AG04450 (cell line): ENCODE results near the gene TEX12. TPM values are rescaled to one million over a fixed set of nuclear protein-coding genes. Genes with fewer than 3 reads are reported as not detected.

Experiments
- CTCF ChIA-PET: fragments of 300-600, 350-600 bp; formaldehyde crosslinking; extraction: SDS; loops from one replicate; lab custom pipeline; 2022; ENCODE audit warnings: antibody characterized with exemption, inconsistent platforms; lab: Charles Lee
- POLR2A ChIA-PET: fragments of 350-600 bp; formaldehyde crosslinking; extraction: SDS; loops from one replicate; lab custom pipeline; 2021; ENCODE audit warnings: antibody characterized with exemption, inconsistent platforms; lab: Yijun Ruan, JAX
- DNase-seq: peaks from one replicate; pipeline ENCODE4 v3.0.0-alpha.2; 2011; ENCODE audit warnings: low read depth, low spot score
- H3K27ac ChIP-seq: one replicate; pipeline ENCODE4 v1.5.1; 2012; ENCODE audit warnings: low read depth, low read length, control low read depth
- H3K27me3 ChIP-seq: one replicate; pipeline ENCODE4 v1.6.0; 2012; ENCODE audit warnings: low read length; ENCODE audit not compliant: control insufficient read depth, insufficient read depth
- H3K4me3 ChIP-seq: 2 replicates; pipeline ENCODE4 v1.5.1; 2011; ENCODE audit warnings: mild to moderate bottlenecking, low read depth, low read length, control low read depth
- H3K9me3 ChIP-seq: 2 replicates; pipeline ENCODE4 v1.5.1; 2012; ENCODE audit warnings: low read length; ENCODE audit not compliant: control insufficient read depth, insufficient read depth
- CTCF ChIP-seq: IDR thresholded peaks from 2 replicates; pipeline ENCODE4 v1.5.1; 2011; ENCODE audit warnings: low read depth, low read length, control low read depth, inconsistent platforms
- polyA plus RNA-seq: library from polyadenylated mRNA; depleted of rRNA; stranded (reverse); fragments of >200 nt; gene quantifications from 2 replicates; pipeline ENCODE4 v1.2.3, GENCODE V29; 2011

The TEX12 gene
- polyA plus RNA-seq, 1 experiment, result 0.19 TPM

- no peak for DNase-seq
- H3K9me3 ChIP-seq, result peaks cover 3% of the 10 kb centered on the region; the same call in 1 of the 2 replicates
- no peak for TF ChIP-seq CTCF
- ChIA-PET POLR2A (no interaction called here), CTCF (interaction anchor here (0.8 to 3.1 kb wide), 2 partner anchors 10 to 44 kb away, joined by 3 to 12 read pairs; partner anchors contain the start of gene BCO2)
- H3K27me3 ChIP-seq, result no peaks in the 10 kb centered on the region
- no peak overlapping the region for H3K4me3 ChIP-seq
- H3K27ac ChIP-seq, result no peak overlapping the region
These were observed 2.1 kb upstream of the TEX12 start for GRCh38 chr11:112165049-112165448.

DNA sequence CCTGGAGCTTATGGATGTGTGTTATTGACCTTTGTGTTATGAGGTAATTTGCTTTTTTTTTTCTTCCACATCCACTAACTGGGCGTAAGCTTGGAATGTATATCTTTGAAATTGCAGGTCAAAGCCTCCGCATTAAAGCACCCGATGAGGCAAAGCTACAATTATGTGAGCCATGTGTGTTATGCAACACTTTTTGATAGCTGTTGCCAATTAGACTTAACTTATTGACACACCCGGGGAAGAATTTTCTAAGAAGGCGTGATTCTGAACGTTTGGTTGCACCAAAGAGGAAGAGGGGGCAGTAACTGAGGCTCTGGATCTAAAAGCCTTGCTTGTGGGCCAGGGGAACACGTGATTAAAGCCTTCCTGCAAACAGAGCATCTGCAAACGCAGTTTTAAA, 610 bp upstream of the TEX12 start:
- CTCF ChIA-PET, result interaction anchor here (1.0 to 1.1 kb wide), 2 partner anchors 53 to 114 kb away, joined by 3 read pairs; no protein-coding TSS in a partner anchor
- TF ChIP-seq CTCF, result no peak
- POLR2A ChIA-PET, result interaction anchor here (0.5 to 1.1 kb wide), 3 partner anchors 9 to 480 kb away, joined by 3 to 7 read pairs (median 4); no protein-coding TSS in a partner anchor
- Histone ChIP-seq H3K27ac (no peak overlapping the region), H3K9me3 (peaks cover 3% of the 10 kb centered on the region; the same call in 1 of the 2 replicates), H3K27me3 (no peaks in the 10 kb centered on the region), H3K4me3 (no peak overlapping the region)
- DNase-seq, result no peak

DNA sequence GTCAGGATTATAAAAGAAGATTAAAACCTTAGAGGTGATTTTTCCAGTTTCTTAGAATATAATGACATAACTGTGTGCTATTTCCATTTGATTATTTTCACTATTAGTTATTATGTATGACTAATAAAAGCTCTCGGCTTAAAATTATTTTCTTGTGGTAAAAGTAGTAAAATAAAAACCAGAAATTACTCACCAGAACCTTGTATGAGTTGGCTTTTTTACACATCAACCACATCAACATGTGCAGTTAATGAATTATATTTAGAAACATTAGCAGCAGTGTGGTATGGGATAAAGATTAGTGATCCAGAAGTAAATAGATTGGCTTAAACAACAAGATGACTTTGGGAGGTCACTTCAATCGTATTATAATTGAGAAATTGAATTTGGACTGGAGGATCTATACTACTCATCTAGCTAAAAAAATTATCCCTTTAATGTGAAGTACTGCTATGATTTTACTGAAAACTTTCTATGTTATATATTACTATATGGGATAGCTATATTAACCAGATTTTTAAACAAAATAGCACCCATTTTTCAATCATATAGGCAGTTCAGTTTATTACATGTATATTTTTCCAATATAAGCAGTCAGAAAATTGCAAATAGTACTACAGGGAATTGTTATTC, 5.3 kb downstream of the TEX12 start:
- no peak overlapping the region for H3K27ac ChIP-seq
- no peaks in the 10 kb centered on the region for H3K27me3 ChIP-seq
- no peak overlapping the region for H3K4me3 ChIP-seq
- ChIA-PET CTCF (interaction anchor here (0.5 to 3.2 kb wide), 3 partner anchors 59 to 107 kb away, joined by 3 to 26 read pairs (median 3); no protein-coding TSS in a partner anchor), POLR2A (interaction anchor here (0.7 kb wide), 1 partner anchor 99 kb away, joined by 3 read pairs; no protein-coding TSS in a partner anchor)
- H3K9me3 ChIP-seq, result no peaks in the 10 kb centered on the region
- no peak for TF ChIP-seq CTCF
- no peak for DNase-seq

- Histone ChIP-seq H3K4me3 (no peak overlapping the region), H3K27ac (no peak overlapping the region), H3K9me3 (no peaks in the 10 kb centered on the region), H3K27me3 (no peaks in the 10 kb centered on the region)
- ChIA-PET POLR2A (interaction anchor here (0.7 kb wide), 1 partner anchor 100 kb away, joined by 3 read pairs; no protein-coding TSS in a partner anchor), CTCF (interaction anchor here (3.2 kb wide), 1 partner anchor 59 kb away, joined by 26 read pairs; no protein-coding TSS in a partner anchor)
- no peak for TF ChIP-seq CTCF
- no peak for DNase-seq
These were observed 6.0 kb downstream of the TEX12 start for GRCh38 chr11:112173152-112173551.
